ENCODE data around the gene SLC39A11. TPM values are rescaled to one million over a fixed set of nuclear protein-coding genes. Genes with fewer than 3 reads are reported as not detected.

Gene SLC39A11
- total and polyA plus RNA-seq, 2 of the 13 experiments (the other 11 are each of a cell fraction or from before 2014, with no cell fraction given): 17.2 to 31.5 TPM

DNA sequence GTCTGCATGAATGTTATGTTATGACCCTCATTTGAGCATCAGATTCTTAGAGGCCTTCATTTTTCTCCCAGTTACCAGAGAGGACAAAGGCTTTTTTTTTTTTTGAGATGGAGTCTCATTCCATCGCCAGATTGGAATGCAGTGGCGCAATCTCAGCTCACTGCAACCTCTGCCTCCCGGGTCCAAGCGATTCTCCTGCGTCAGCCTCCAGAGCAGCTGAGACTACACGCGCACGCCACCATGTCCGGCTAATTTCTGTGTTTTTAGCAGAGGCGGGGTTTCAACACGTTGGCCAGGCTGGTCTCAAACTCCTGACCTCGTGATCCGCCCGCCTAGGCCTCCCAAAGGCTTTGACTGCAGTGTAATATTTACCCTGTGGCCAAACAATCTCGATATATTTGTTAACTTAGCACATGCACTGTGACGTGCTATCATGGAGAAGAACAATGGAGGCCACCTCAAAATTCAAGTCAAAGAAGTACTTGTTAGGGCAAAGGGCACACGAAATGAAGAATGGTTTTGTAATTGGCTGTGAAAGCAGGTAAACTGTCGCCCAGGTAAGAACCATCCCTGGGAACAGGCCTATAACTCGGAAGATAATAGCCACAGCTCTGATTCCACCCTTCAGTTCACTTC lies 303.4 kb downstream of the SLC39A11 start (continued):
- TF ChIP-seq LRRFIP1 (CRISPR knock-in tag; conservative IDR thresholded peaks at IDR 0.05) (no peak), ZFP36L2 (CRISPR knock-in tag; IDR thresholded peaks at IDR 0.05) (no peak), TCF7 (IDR thresholded peaks at IDR 0.05; ENCODE audit: low read depth) (no peak), UBTF (CRISPR knock-in tag; IDR thresholded peaks at IDR 0.05) (no peak), ZNF598 (CRISPR knock-in tag; IDR thresholded peaks at IDR 0.05; ENCODE audit: borderline replicate concordance) (0 out of 2 replicates have a peak, but pooled peaks have one; percentile 43), CBX5 (CRISPR knock-in tag; IDR thresholded peaks at IDR 0.05; ENCODE audit: borderline replicate concordance) (no peak), EHMT2 (IDR thresholded peaks at IDR 0.05; ENCODE audit: borderline replicate concordance, low read depth, low read length) (peak; percentile 82), SP2 (CRISPR knock-in tag; IDR thresholded peaks at IDR 0.05) (no peak), XRCC5 (optimal IDR thresholded peaks at IDR 0.05; ENCODE audit: low read length) (no peak), ZNF639 (CRISPR knock-in tag; conservative IDR thresholded peaks at IDR 0.05) (no peak), GATAD1 (CRISPR knock-in tag; IDR thresholded peaks at IDR 0.05) (no peak), HDAC2 (CRISPR knock-in tag; IDR thresholded peaks at IDR 0.05) (no peak), ZMYM3 (CRISPR knock-in tag; IDR thresholded peaks at IDR 0.05) (peak; percentile 75), ZNF761 (CRISPR knock-in tag; conservative IDR thresholded peaks at IDR 0.05) (no peak), MED1 (CRISPR knock-in tag; IDR thresholded peaks at IDR 0.05) (peak; percentile 33; the same call in 1 of the 2 replicates), ZNF446 (CRISPR knock-in tag; IDR thresholded peaks at IDR 0.05) (no peak), SUZ12 (IDR thresholded peaks at IDR 0.05; ENCODE audit: low read depth, low read length) (no peak), ZNF558 (CRISPR knock-in tag; IDR thresholded peaks at IDR 0.05; ENCODE audit: borderline replicate concordance) (no peak)
- TF ChIP-seq, protein P1, sequence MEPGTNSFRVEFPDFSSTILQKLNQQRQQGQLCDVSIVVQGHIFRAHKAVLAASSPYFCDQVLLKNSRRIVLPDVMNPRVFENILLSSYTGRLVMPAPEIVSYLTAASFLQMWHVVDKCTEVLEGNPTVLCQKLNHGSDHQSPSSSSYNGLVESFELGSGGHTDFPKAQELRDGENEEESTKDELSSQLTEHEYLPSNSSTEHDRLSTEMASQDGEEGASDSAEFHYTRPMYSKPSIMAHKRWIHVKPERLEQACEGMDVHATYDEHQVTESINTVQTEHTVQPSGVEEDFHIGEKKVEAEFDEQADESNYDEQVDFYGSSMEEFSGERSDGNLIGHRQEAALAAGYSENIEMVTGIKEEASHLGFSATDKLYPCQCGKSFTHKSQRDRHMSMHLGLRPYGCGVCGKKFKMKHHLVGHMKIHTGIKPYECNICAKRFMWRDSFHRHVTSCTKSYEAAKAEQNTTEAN (CRISPR knock-in tag; conservative IDR thresholded peaks at IDR 0.05): no peak
- TF ChIP-seq, protein P2, sequence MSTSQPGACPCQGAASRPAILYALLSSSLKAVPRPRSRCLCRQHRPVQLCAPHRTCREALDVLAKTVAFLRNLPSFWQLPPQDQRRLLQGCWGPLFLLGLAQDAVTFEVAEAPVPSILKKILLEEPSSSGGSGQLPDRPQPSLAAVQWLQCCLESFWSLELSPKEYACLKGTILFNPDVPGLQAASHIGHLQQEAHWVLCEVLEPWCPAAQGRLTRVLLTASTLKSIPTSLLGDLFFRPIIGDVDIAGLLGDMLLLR (CRISPR knock-in tag; IDR thresholded peaks at IDR 0.05): 0 out of 2 replicates have a peak, but pooled peaks have one; percentile 21
- TF ChIP-seq, protein P3, sequence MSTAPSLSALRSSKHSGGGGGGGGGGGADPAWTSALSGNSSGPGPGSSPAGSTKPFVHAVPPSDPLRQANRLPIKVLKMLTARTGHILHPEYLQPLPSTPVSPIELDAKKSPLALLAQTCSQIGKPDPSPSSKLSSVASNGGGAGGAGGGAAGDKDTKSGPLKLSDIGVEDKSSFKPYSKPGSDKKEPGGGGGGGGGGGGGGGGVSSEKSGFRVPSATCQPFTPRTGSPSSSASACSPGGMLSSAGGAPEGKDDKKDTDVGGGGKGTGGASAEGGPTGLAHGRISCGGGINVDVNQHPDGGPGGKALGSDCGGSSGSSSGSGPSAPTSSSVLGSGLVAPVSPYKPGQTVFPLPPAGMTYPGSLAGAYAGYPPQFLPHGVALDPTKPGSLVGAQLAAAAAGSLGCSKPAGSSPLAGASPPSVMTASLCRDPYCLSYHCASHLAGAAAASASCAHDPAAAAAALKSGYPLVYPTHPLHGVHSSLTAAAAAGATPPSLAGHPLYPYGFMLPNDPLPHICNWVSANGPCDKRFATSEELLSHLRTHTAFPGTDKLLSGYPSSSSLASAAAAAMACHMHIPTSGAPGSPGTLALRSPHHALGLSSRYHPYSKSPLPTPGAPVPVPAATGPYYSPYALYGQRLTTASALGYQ (CRISPR knock-in tag; IDR thresholded peaks at IDR 0.05): no peak

All from HepG2 (cell line).